A549 (cell line): Measurements from ENCODE around the gene ATP8A2.

Source experiments
- HDAC2 ChIP-seq: fragments of 200-600 bp; sonication (generic); IDR thresholded peaks from 2 replicates; pipeline ENCODE4 v1.6.1; 2016
- KDM1A ChIP-seq: fragments of 200-600 bp; sonication (generic); IDR thresholded peaks from 2 replicates; pipeline ENCODE4 v1.6.1; 2016; ENCODE audit warnings: low read depth, mild to moderate bottlenecking
- MAZ ChIP-seq: fragments of 150-350 bp; IDR thresholded peaks from 2 replicates; pipeline ENCODE4 v1.6.1; 2014; ENCODE audit warnings: antibody characterized with exemption, low read depth, low read length, borderline replicate concordance
- MYC ChIP-seq: IDR thresholded peaks from 2 replicates; pipeline ENCODE4 v1.6.1; 2012; ENCODE audit warnings: mild to moderate bottlenecking, inconsistent platforms, low read length, improper control_type of control experiment, borderline replicate concordance
- TF ChIP-seq, protein P1 (sequence below): fragments of >200 bp; sonication (Bioruptor Twin); formaldehyde crosslinking; IDR thresholded peaks from 3 replicates; pipeline ENCODE4 v1.5.1; 2016
- TF ChIP-seq, protein P2 (sequence below): fragments of 200-600 bp; sonication (generic); IDR thresholded peaks from 2 replicates; pipeline ENCODE4 v1.6.1; 2016; ENCODE audit warnings: antibody characterized with exemption, mild to moderate bottlenecking, moderate library complexity
- TF ChIP-seq, protein P3 (sequence below): IDR thresholded peaks from 2 replicates; pipeline ENCODE4 v1.6.1; 2012

DNA sequence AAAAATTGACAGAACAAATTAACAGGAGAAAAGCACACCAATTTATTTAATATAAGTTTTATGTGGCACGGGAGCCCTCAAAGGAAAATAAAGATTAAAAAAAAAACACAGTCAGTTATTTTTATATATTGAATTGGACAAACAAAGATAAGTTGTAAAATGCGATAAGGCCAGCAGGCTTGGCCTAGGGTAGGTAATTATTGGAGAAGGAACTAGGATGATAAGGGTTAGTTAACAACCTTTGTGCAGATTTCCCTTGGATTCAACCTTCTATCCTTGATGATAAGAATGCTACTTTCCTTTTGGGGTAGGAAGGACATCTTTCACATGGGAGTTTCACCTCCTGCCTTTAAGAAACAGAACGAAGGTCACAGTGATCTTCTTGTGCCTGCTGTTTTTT lies 427.2 kb downstream of the ATP8A2 start:
- TF ChIP-seq, protein P1, sequence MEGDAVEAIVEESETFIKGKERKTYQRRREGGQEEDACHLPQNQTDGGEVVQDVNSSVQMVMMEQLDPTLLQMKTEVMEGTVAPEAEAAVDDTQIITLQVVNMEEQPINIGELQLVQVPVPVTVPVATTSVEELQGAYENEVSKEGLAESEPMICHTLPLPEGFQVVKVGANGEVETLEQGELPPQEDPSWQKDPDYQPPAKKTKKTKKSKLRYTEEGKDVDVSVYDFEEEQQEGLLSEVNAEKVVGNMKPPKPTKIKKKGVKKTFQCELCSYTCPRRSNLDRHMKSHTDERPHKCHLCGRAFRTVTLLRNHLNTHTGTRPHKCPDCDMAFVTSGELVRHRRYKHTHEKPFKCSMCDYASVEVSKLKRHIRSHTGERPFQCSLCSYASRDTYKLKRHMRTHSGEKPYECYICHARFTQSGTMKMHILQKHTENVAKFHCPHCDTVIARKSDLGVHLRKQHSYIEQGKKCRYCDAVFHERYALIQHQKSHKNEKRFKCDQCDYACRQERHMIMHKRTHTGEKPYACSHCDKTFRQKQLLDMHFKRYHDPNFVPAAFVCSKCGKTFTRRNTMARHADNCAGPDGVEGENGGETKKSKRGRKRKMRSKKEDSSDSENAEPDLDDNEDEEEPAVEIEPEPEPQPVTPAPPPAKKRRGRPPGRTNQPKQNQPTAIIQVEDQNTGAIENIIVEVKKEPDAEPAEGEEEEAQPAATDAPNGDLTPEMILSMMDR: no peak
- no peak for TF ChIP-seq HDAC2
- no peak for TF ChIP-seq MYC
- TF ChIP-seq, protein P2, sequence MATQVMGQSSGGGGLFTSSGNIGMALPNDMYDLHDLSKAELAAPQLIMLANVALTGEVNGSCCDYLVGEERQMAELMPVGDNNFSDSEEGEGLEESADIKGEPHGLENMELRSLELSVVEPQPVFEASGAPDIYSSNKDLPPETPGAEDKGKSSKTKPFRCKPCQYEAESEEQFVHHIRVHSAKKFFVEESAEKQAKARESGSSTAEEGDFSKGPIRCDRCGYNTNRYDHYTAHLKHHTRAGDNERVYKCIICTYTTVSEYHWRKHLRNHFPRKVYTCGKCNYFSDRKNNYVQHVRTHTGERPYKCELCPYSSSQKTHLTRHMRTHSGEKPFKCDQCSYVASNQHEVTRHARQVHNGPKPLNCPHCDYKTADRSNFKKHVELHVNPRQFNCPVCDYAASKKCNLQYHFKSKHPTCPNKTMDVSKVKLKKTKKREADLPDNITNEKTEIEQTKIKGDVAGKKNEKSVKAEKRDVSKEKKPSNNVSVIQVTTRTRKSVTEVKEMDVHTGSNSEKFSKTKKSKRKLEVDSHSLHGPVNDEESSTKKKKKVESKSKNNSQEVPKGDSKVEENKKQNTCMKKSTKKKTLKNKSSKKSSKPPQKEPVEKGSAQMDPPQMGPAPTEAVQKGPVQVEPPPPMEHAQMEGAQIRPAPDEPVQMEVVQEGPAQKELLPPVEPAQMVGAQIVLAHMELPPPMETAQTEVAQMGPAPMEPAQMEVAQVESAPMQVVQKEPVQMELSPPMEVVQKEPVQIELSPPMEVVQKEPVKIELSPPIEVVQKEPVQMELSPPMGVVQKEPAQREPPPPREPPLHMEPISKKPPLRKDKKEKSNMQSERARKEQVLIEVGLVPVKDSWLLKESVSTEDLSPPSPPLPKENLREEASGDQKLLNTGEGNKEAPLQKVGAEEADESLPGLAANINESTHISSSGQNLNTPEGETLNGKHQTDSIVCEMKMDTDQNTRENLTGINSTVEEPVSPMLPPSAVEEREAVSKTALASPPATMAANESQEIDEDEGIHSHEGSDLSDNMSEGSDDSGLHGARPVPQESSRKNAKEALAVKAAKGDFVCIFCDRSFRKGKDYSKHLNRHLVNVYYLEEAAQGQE: no peak
- TF ChIP-seq, protein P3, sequence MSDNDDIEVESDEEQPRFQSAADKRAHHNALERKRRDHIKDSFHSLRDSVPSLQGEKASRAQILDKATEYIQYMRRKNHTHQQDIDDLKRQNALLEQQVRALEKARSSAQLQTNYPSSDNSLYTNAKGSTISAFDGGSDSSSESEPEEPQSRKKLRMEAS: no peak
- TF ChIP-seq KDM1A: no peak
- no peak for TF ChIP-seq MAZ
